Measurements from ENCODE around the gene DMD. TPM values are rescaled to one million over a fixed set of nuclear protein-coding genes. Genes with fewer than 3 reads are reported as not detected.

Gene DMD
- total RNA-seq, 1 donor from 2014 or later = 9.7 TPM

DNA sequence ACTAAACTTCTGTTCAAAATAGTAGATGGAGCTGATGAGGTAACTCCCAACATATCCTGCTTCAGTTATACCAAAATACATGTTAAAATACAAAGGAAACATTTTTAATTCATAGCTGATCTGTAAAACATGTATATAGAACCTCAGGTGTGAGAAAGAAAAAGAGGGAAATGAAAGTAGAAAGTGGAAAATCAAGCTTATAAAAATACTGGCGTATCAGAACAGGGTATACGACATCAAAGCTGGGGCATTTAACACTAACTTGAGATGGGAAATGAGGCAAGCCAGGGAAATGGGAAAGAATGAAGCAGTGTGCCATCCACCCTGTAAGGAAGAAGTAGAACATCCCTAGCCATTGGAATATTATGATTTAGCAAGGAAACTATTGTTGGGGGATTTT, 767.5 kb downstream of the DMD start:
- TF ChIP-seq, protein P1, sequence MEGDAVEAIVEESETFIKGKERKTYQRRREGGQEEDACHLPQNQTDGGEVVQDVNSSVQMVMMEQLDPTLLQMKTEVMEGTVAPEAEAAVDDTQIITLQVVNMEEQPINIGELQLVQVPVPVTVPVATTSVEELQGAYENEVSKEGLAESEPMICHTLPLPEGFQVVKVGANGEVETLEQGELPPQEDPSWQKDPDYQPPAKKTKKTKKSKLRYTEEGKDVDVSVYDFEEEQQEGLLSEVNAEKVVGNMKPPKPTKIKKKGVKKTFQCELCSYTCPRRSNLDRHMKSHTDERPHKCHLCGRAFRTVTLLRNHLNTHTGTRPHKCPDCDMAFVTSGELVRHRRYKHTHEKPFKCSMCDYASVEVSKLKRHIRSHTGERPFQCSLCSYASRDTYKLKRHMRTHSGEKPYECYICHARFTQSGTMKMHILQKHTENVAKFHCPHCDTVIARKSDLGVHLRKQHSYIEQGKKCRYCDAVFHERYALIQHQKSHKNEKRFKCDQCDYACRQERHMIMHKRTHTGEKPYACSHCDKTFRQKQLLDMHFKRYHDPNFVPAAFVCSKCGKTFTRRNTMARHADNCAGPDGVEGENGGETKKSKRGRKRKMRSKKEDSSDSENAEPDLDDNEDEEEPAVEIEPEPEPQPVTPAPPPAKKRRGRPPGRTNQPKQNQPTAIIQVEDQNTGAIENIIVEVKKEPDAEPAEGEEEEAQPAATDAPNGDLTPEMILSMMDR (conservative IDR thresholded peaks at IDR 0.05) = no peak
- Mint-ChIP-seq H3K36me3 (ENCODE audit: low read depth) (no peaks in the 10 kb centered on the region), H3K27ac (ENCODE audit: unreplicated experiment) (no peak overlapping the region), H3K27me3 (ENCODE audit: low read depth) (no peaks in the 10 kb centered on the region), H3K4me3 (no peak overlapping the region), H3K9me3 (peaks cover 6% of the 10 kb centered on the region), H3K4me1 (no peaks in the 10 kb centered on the region)
- DNase-seq (ENCODE audit: low read depth, low spot score) = no peak

GRCh38 chrX:32421266-32421665, 790.1 kb downstream of the DMD start:
- Mint-ChIP-seq H3K4me3 (no peak overlapping the region), H3K36me3 (ENCODE audit: low read depth) (no peaks in the 10 kb centered on the region), H3K4me1 (no peaks in the 10 kb centered on the region), H3K9me3 (peaks cover 2% of the 10 kb centered on the region), H3K27ac (ENCODE audit: unreplicated experiment) (no peak overlapping the region), H3K27me3 (ENCODE audit: low read depth) (peaks cover 2% of the 10 kb centered on the region)
- TF ChIP-seq, protein P1 (conservative IDR thresholded peaks at IDR 0.05) = no peak
- no peak for DNase-seq (ENCODE audit: low read depth, low spot score)

- TF ChIP-seq, protein P1 (conservative IDR thresholded peaks at IDR 0.05) = peak; percentile 54
- Mint-ChIP-seq H3K27ac (ENCODE audit: unreplicated experiment) (no peak overlapping the region), H3K4me1 (no peaks in the 10 kb centered on the region), H3K36me3 (ENCODE audit: low read depth) (no peaks in the 10 kb centered on the region), H3K27me3 (ENCODE audit: low read depth) (no peaks in the 10 kb centered on the region), H3K4me3 (no peak overlapping the region), H3K9me3 (no peaks in the 10 kb centered on the region)
- DNase-seq (ENCODE audit: low read depth, low spot score) = no peak
Measured at GRCh38 chrX:32408389-32408788, 803.0 kb downstream of the DMD start.

GRCh38 chrX:32397562-32398216, 813.7 kb downstream of the DMD start:
- no peak overlapping the region for H3K27ac Mint-ChIP-seq (ENCODE audit: unreplicated experiment)
- TF ChIP-seq, protein P1 (conservative IDR thresholded peaks at IDR 0.05) = no peak
- H3K27me3 Mint-ChIP-seq (ENCODE audit: low read depth) = no peaks in the 10 kb centered on the region
- H3K36me3 Mint-ChIP-seq (ENCODE audit: low read depth) = no peaks in the 10 kb centered on the region
- no peaks in the 10 kb centered on the region for H3K4me1 Mint-ChIP-seq
- no peak overlapping the region for H3K4me3 Mint-ChIP-seq
- DNase-seq (ENCODE audit: low read depth, low spot score) = no peak
- H3K9me3 Mint-ChIP-seq = peaks cover 7% of the 10 kb centered on the region

- H3K36me3 Mint-ChIP-seq (ENCODE audit: low read depth) = no peaks in the 10 kb centered on the region
- TF ChIP-seq, protein P1 (conservative IDR thresholded peaks at IDR 0.05) = no peak
Measured at GRCh38 chrX:32395878-32396277, 815.5 kb downstream of the DMD start.

More at GRCh38 chrX:32395878-32396277, 815.5 kb downstream of the DMD start:
- H3K27ac Mint-ChIP-seq (ENCODE audit: unreplicated experiment) = no peak overlapping the region
- no peaks in the 10 kb centered on the region for H3K27me3 Mint-ChIP-seq (ENCODE audit: low read depth)
- H3K4me1 Mint-ChIP-seq = no peaks in the 10 kb centered on the region
- no peak overlapping the region for H3K4me3 Mint-ChIP-seq
- DNase-seq (ENCODE audit: low read depth, low spot score) = no peak
- peaks cover 10% of the 10 kb centered on the region for H3K9me3 Mint-ChIP-seq
